ENCODE measurements around the gene KIAA0319L. TPM values are rescaled to one million over a fixed set of nuclear protein-coding genes. Genes with fewer than 3 reads are reported as not detected.

The KIAA0319L gene
- total RNA-seq, 1 experiment from 2014 or later = 70.0 TPM

DNA sequence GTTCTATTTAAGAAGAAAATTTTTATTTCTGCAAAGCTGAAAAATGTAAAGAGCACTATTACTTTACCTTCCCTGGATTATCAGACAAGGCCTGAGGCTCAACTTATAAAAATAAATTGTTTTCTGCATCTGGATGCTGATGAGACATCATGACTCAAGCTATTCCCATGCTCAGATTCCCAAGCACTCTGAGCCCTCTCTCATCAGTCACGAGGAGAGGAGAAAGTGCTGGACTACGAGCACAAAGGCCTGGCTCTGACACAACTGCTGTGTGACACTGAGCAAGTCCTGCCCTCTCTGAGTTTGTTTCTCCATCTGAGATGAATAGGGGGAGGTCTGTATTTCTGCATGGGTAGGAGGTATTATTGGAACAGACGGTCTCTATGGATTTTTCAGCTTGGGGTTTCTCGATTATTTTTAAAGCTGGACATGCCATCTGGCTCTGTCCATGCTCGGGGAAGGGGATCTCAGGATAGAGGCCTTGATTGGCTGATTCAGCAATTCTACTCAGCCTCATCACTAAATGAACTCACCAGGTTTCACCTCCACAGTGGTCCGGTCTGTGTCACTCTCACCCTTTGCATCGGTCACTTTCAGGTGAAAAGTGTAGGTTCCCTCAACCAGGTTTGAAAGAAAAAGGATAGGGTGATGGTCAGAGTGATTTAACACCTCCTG, 107.7 kb downstream of the KIAA0319L start:
- POLR2A ChIA-PET = no interaction called here

More for the DNA sequence above, 107.7 kb downstream of the KIAA0319L start:
- H3K4me3 Mint-ChIP-seq = no peak overlapping the region
- H3K27me3 Mint-ChIP-seq (ENCODE audit: low read depth) = no peaks in the 10 kb centered on the region
- no peaks in the 10 kb centered on the region for H3K9me3 Mint-ChIP-seq
- TF ChIP-seq NFYB (CRISPR knock-in tag; conservative IDR thresholded peaks at IDR 0.05; ENCODE audit: low read depth) (no peak), IRF1 (CRISPR knock-in tag; IDR thresholded peaks at IDR 0.05) (no peak), TCF7 (CRISPR knock-in tag; IDR thresholded peaks at IDR 0.05; ENCODE audit: low read depth) (no peak), ZNF232 (CRISPR knock-in tag; IDR thresholded peaks at IDR 0.05) (no peak), ELF4 (CRISPR knock-in tag; IDR thresholded peaks at IDR 0.05; ENCODE audit: low read depth) (no peak), CTCF (IDR thresholded peaks at IDR 0.05) (no peak), ARID4B (CRISPR knock-in tag; IDR thresholded peaks at IDR 0.05; ENCODE audit: borderline replicate concordance) (no peak), CREM (CRISPR knock-in tag; IDR thresholded peaks at IDR 0.05) (no peak), E2F5 (CRISPR knock-in tag; IDR thresholded peaks at IDR 0.05) (no peak), RELA (CRISPR knock-in tag; IDR thresholded peaks at IDR 0.05; ENCODE audit: borderline replicate concordance) (no peak), NR1H2 (CRISPR knock-in tag; IDR thresholded peaks at IDR 0.05) (no peak)
- TF ChIP-seq, protein P1, sequence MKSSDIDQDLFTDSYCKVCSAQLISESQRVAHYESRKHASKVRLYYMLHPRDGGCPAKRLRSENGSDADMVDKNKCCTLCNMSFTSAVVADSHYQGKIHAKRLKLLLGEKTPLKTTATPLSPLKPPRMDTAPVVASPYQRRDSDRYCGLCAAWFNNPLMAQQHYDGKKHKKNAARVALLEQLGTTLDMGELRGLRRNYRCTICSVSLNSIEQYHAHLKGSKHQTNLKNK (CRISPR knock-in tag; IDR thresholded peaks at IDR 0.05) = no peak
- TF ChIP-seq, protein P2, sequence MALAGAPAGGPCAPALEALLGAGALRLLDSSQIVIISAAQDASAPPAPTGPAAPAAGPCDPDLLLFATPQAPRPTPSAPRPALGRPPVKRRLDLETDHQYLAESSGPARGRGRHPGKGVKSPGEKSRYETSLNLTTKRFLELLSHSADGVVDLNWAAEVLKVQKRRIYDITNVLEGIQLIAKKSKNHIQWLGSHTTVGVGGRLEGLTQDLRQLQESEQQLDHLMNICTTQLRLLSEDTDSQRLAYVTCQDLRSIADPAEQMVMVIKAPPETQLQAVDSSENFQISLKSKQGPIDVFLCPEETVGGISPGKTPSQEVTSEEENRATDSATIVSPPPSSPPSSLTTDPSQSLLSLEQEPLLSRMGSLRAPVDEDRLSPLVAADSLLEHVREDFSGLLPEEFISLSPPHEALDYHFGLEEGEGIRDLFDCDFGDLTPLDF (CRISPR knock-in tag; IDR thresholded peaks at IDR 0.05) = no peak
- TF ChIP-seq, protein P3, sequence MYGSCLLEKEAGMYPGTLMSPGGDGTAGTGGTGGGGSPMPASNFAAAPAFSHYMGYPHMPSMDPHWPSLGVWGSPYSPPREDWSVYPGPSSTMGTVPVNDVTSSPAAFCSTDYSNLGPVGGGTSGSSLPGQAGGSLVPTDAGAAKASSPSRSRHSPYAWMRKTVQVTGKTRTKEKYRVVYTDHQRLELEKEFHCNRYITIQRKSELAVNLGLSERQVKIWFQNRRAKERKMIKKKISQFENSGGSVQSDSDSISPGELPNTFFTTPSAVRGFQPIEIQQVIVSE (CRISPR knock-in tag; IDR thresholded peaks at IDR 0.05; ENCODE audit: borderline replicate concordance) = no peak
- CTCF ChIA-PET = interaction anchor here (0.5 to 4.0 kb wide), 4 partner anchors 10 to 289 kb away, joined by 4 to 86 read pairs (median 8); no protein-coding TSS in a partner anchor
- H3K27ac Mint-ChIP-seq = no peak overlapping the region
- DNase-seq (ENCODE audit: low spot score) (no peak), ATAC-seq (no peak)
- H3K4me1 Mint-ChIP-seq = no peaks in the 10 kb centered on the region
- H3K36me3 Mint-ChIP-seq = peaks cover 48% of the 10 kb centered on the region
